ENCODE measurements around the gene GNAT2. TPM values are rescaled to one million over a fixed set of nuclear protein-coding genes. Genes with fewer than 3 reads are reported as not detected.

The GNAT2 gene
- total and polyA plus RNA-seq, 2 donors (not counting 3 experiments of a cell fraction or from before 2014, with no cell fraction given) = not detected

- intact Hi-C loops (cut with micrococcal nuclease) = no loop called here
- BruUV-seq (replicated peaks) = no TSS peak
- Histone ChIP-seq H3K27ac (ENCODE audit: insufficient read depth, low read depth, low read length) (no peak overlapping the region), H3K9ac (replicated peaks; ENCODE audit: extremely low read depth, insufficient read depth, low read length) (no peak overlapping the region), H3K36me3 (ENCODE audit: control insufficient read depth in 2 of 2, extremely low read depth in 1 of 2, insufficient read depth in 2 of 2, low read length in 2 of 2) (no peaks in the 10 kb centered on the region), H4K20me1 (replicated peaks; ENCODE audit: control insufficient read depth, extremely low read depth, insufficient read depth, low read length) (no peaks in the 10 kb centered on the region), H3K9me1 (replicated peaks; ENCODE audit: control insufficient read depth, extremely low read depth, insufficient read depth, low read length) (no peaks in the 10 kb centered on the region), H3K4me1 (ENCODE audit: control insufficient read depth, extremely low read depth, insufficient read depth, low read length) (peaks cover 9% of the 10 kb centered on the region), H3K4me3 (replicated peaks in 1 of 3; ENCODE audit: insufficient read depth in 1 of 3, low read depth in 1 of 3, low read length in 3 of 3) (no peak overlapping the region), H3K9me3 (replicated peaks; ENCODE audit: control insufficient read depth, insufficient read depth, low read length) (no peaks in the 10 kb centered on the region), H3K4me2 (ENCODE audit: insufficient read depth, low read length) (no peak overlapping the region), H3K79me2 (ENCODE audit: control insufficient read depth, insufficient read depth, low read length) (no peaks in the 10 kb centered on the region), H3K27me3 (ENCODE audit: control insufficient read depth in 2 of 2, insufficient read depth in 2 of 2, low read length in 2 of 2) (no peaks in the 10 kb centered on the region), H2AFZ (ENCODE audit: low read depth, low read length) (no peak overlapping the region)
- dilution Hi-C loops (cut with MboI; ENCODE audit: extremely low pct_ligation_motif_present, low sequenced_read_pairs) = no loop called here
- TF ChIP-seq GATA2 (IDR thresholded peaks at IDR 0.05; ENCODE audit: insufficient read depth, insufficient read length, low read depth, low read length) (no peak), CTCF (IDR thresholded peaks at IDR 0.05; ENCODE audit: extremely low read depth in 1 of 2, insufficient read depth in 1 of 2, low read depth in 1 of 2, low read length in 2 of 2) (no peak), MAX (IDR thresholded peaks at IDR 0.05; ENCODE audit: insufficient read depth, insufficient read length) (no peak), MYC (IDR thresholded peaks at IDR 0.05; ENCODE audit: low read depth, low read length) (no peak), EZH2 (IDR thresholded peaks at IDR 0.05; ENCODE audit: borderline replicate concordance, low read depth, low read length, severe bottlenecking) (no peak), POLR2AphosphoS5 (IDR thresholded peaks at IDR 0.05; ENCODE audit: insufficient read depth, low read depth, low read length) (no peak)
- DNase-seq (ENCODE audit: low read depth, low spot score) (no peak), FAIRE-seq (no peak)
- CTCF ChIA-PET = interaction anchor here (0.7 kb wide), 1 partner anchor 11 kb away, joined by 3 read pairs; no protein-coding TSS in a partner anchor
- POLR2A ChIA-PET = no interaction called here
Observed at GRCh38 chr1:109659997-109660690, 40.7 kb upstream of the GNAT2 start.

Data from endothelial cell of umbilical vein (primary cell).